GM23338 (cell line): Measurements from ENCODE around the gene MYO18B. TPM values are rescaled to one million over a fixed set of nuclear protein-coding genes. Genes with fewer than 3 reads are reported as not detected.

Experiments
- ATAC-seq: fragments of 200-7000 bp; cut with Tn5 transposase; 3 replicates; pipeline ENCODE4 v1.9.1; 2020
- DNase-seq: peaks from one replicate; pipeline ENCODE4 v3.0.0-alpha.2; 2015; ENCODE audit warnings: low spot score
- H2AFZ ChIP-seq: fragments of 200-600 bp; sonication (generic); 2 replicates; pipeline ENCODE4 v1.8.0; 2016; ENCODE audit warnings: antibody characterized with exemption, mild to moderate bottlenecking, moderate library complexity
- H3F3A ChIP-seq: fragments of 200-600 bp; sonication (generic); replicated peaks from 2 replicates; pipeline ENCODE4 v1.8.0; 2017; ENCODE audit warnings: antibody characterized with exemption, mixed run types, low read depth
- H3K27ac ChIP-seq: fragments of 200-600 bp; sonication (generic); 2 replicates; pipeline ENCODE4 v1.6.1; 2016; ENCODE audit warnings: low read depth
- H3K27me3 ChIP-seq: fragments of 200-600 bp; sonication (generic); 2 replicates; pipeline ENCODE4 v1.8.0; 2016; ENCODE audit warnings: mild to moderate bottlenecking, mixed run types, moderate library complexity; ENCODE audit not compliant: insufficient read depth
- H3K36me3 ChIP-seq: fragments of 200-600 bp; sonication (generic); 2 replicates; pipeline ENCODE4 v1.8.0; 2016; ENCODE audit warnings: mild to moderate bottlenecking; ENCODE audit not compliant: insufficient read depth
- H3K4me1 ChIP-seq: fragments of 200-600 bp; sonication (generic); 2 replicates; pipeline ENCODE4 v1.8.0; 2016; ENCODE audit warnings: mild to moderate bottlenecking, moderate library complexity; ENCODE audit not compliant: insufficient read depth
- H3K4me2 ChIP-seq: fragments of 200-600 bp; sonication (generic); 2 replicates; pipeline ENCODE4 v1.7.1; 2017; ENCODE audit warnings: mixed run types
- H3K4me3 ChIP-seq: fragments of 200-600 bp; sonication (generic); 2 replicates; pipeline ENCODE4 v1.6.1; 2016; ENCODE audit warnings: mixed run types
- H3K79me2 ChIP-seq: fragments of 200-600 bp; sonication (generic); replicated peaks from 2 replicates; pipeline ENCODE4 v1.8.0; 2017; ENCODE audit warnings: mild to moderate bottlenecking; ENCODE audit not compliant: insufficient read depth
- H3K9me2 ChIP-seq: fragments of 200-600 bp; sonication (generic); 2 replicates; pipeline ENCODE4 v1.8.0; 2017; ENCODE audit not compliant: insufficient read depth
- H4K20me1 ChIP-seq: fragments of 200-600 bp; sonication (generic); replicated peaks from 2 replicates; pipeline ENCODE4 v1.8.0; 2017; ENCODE audit warnings: mild to moderate bottlenecking; ENCODE audit not compliant: insufficient read depth
- H3K27ac Mint-ChIP-seq: 2 replicates; pipeline ENCODE4 v1.8.0; 2020; ENCODE audit warnings: inconsistent platforms, mild to moderate bottlenecking, moderate library complexity, mixed read lengths
- H3K27me3 Mint-ChIP-seq: 3 replicates; pipeline ENCODE4 v1.8.0; 2022; ENCODE audit warnings: low read depth, mild to moderate bottlenecking, moderate library complexity, mixed read lengths, inconsistent platforms; ENCODE audit not compliant: insufficient read depth, poor library complexity
- H3K36me3 Mint-ChIP-seq: 3 replicates; pipeline ENCODE4 v1.8.0; 2021; ENCODE audit warnings: low read depth, mild to moderate bottlenecking, inconsistent platforms, moderate library complexity, mixed read lengths
- H3K4me1 Mint-ChIP-seq: 3 replicates; pipeline ENCODE4 v1.8.0; 2020; ENCODE audit warnings: mild to moderate bottlenecking, inconsistent platforms, mixed read lengths
- H3K4me3 Mint-ChIP-seq: 3 replicates; pipeline ENCODE4 v1.8.0; 2021; ENCODE audit warnings: moderate library complexity, mild to moderate bottlenecking, inconsistent platforms, mixed read lengths
- H3K9me3 Mint-ChIP-seq: 3 replicates; pipeline ENCODE4 v1.8.0; 2020; ENCODE audit warnings: moderate library complexity, mild to moderate bottlenecking, inconsistent platforms, mixed read lengths
- polyA plus RNA-seq: library from polyadenylated mRNA; unstranded; fragments of >200 nt; fragmentation: Nextera tagmentation; extraction: Ambion mirVana; gene quantifications from 2 replicates; pipeline ENCODE4 v1.2.1, GENCODE V29; 2016
- total RNA-seq: library from RNA; depleted of rRNA; stranded (reverse); fragments of >200 nt; shearing (Covaris generic); gene quantifications from 2 replicates; pipeline ENCODE4 v1.2.3, GENCODE V29; 2014
- TF ChIP-seq, protein P1 (sequence below): fragments of 250-450 bp; sonication (Bioruptor Pico); IDR thresholded peaks from 2 replicates; pipeline ENCODE4 v1.5.0; 2020; ENCODE audit warnings: mild to moderate bottlenecking, moderate library complexity
- TF ChIP-seq, protein P2 (sequence below): IDR thresholded peaks from 2 replicates; pipeline ENCODE4 v1.6.1; 2016; ENCODE audit warnings: antibody characterized with exemption

Gene MYO18B
- total and polyA plus RNA-seq, 2 experiments from 2014 or later, result 0.36 to 0.45 TPM

DNA sequence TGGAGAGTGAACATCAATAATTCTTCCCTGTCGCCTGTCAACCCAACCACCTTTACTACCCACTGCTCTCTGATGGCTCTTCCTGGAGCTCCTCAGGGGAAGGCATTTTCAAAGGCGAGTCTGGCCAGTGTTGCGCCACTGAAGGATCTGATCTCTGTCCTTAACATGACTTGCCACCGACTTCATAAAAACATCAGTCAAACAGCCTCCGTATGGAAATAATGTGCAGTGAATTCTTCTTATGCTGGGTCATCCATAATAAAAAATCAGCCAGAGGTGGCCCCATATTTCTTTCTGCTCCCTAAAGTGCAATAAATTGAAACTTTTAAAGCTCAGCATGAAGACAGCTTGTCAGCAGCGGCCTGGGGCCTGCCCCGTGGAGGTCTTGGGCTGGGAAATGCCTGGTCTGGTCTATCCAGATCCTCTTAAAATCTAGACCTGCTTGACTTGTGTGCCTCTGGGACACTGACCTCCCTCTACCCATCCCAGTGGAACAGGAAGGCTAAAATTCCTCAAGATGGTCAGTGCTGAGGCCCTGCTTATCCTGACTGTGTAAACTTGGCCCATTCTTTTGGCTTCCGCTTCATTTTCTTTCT is 199.5 kb downstream of the MYO18B start:
- Mint-ChIP-seq H3K9me3 (0 out of 3 replicates have a peak, but pooled peaks cover 4% of the 10 kb centered on the region), H3K4me1 (peaks cover 42% of the 10 kb centered on the region), H3K4me3 (no peak overlapping the region), H3K27ac (no peak overlapping the region; the same call in 1 of the 2 replicates), H3K27me3 (peaks cover 12% of the 10 kb centered on the region), H3K36me3 (peaks cover 4% of the 10 kb centered on the region; the same call in 1 of the 3 replicates)
- no peaks in the 10 kb centered on the region for H3F3A ChIP-seq
- H3K4me1 ChIP-seq, result peaks cover 18% of the 10 kb centered on the region
- no peaks in the 10 kb centered on the region for H4K20me1 ChIP-seq
- no peaks in the 10 kb centered on the region; the same call in 1 of the 2 replicates for H3K36me3 ChIP-seq
- no peak overlapping the region for H2AFZ ChIP-seq
- H3K4me3 ChIP-seq, result no peak overlapping the region
- no peak overlapping the region for H3K4me2 ChIP-seq
- TF ChIP-seq, protein P1, sequence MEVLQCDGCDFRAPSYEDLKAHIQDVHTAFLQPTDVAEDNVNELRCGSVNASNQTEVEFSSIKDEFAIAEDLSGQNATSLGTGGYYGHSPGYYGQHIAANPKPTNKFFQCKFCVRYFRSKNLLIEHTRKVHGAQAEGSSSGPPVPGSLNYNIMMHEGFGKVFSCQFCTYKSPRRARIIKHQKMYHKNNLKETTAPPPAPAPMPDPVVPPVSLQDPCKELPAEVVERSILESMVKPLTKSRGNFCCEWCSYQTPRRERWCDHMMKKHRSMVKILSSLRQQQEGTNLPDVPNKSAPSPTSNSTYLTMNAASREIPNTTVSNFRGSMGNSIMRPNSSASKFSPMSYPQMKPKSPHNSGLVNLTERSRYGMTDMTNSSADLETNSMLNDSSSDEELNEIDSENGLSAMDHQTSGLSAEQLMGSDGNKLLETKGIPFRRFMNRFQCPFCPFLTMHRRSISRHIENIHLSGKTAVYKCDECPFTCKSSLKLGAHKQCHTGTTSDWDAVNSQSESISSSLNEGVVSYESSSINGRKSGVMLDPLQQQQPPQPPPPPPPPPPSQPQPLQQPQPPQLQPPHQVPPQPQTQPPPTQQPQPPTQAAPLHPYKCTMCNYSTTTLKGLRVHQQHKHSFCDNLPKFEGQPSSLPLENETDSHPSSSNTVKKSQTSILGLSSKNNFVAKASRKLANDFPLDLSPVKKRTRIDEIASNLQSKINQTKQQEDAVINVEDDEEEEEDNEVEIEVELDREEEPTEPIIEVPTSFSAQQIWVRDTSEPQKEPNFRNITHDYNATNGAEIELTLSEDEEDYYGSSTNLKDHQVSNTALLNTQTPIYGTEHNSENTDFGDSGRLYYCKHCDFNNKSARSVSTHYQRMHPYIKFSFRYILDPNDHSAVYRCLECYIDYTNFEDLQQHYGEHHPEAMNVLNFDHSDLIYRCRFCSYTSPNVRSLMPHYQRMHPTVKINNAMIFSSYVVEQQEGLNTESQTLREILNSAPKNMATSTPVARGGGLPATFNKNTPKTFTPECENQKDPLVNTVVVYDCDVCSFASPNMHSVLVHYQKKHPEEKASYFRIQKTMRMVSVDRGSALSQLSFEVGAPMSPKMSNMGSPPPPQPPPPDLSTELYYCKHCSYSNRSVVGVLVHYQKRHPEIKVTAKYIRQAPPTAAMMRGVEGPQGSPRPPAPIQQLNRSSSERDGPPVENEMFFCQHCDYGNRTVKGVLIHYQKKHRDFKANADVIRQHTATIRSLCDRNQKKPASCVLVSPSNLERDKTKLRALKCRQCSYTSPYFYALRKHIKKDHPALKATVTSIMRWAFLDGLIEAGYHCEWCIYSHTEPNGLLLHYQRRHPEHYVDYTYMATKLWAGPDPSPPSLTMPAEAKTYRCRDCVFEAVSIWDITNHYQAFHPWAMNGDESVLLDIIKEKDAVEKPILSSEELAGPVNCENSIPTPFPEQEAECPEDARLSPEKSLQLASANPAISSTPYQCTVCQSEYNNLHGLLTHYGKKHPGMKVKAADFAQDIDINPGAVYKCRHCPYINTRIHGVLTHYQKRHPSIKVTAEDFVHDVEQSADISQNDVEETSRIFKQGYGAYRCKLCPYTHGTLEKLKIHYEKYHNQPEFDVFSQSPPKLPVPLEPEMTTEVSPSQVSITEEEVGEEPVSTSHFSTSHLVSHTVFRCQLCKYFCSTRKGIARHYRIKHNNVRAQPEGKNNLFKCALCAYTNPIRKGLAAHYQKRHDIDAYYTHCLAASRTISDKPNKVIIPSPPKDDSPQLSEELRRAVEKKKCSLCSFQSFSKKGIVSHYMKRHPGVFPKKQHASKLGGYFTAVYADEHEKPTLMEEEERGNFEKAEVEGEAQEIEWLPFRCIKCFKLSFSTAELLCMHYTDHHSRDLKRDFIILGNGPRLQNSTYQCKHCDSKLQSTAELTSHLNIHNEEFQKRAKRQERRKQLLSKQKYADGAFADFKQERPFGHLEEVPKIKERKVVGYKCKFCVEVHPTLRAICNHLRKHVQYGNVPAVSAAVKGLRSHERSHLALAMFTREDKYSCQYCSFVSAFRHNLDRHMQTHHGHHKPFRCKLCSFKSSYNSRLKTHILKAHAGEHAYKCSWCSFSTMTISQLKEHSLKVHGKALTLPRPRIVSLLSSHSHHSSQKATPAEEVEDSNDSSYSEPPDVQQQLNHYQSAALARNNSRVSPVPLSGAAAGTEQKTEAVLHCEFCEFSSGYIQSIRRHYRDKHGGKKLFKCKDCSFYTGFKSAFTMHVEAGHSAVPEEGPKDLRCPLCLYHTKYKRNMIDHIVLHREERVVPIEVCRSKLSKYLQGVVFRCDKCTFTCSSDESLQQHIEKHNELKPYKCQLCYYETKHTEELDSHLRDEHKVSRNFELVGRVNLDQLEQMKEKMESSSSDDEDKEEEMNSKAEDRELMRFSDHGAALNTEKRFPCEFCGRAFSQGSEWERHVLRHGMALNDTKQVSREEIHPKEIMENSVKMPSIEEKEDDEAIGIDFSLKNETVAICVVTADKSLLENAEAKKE, result no peak
- TF ChIP-seq, protein P2, sequence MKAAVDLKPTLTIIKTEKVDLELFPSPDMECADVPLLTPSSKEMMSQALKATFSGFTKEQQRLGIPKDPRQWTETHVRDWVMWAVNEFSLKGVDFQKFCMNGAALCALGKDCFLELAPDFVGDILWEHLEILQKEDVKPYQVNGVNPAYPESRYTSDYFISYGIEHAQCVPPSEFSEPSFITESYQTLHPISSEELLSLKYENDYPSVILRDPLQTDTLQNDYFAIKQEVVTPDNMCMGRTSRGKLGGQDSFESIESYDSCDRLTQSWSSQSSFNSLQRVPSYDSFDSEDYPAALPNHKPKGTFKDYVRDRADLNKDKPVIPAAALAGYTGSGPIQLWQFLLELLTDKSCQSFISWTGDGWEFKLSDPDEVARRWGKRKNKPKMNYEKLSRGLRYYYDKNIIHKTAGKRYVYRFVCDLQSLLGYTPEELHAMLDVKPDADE, result no peak
- peaks cover 5% of the 10 kb centered on the region; the same call in 1 of the 2 replicates for H3K9me2 ChIP-seq
- H3K79me2 ChIP-seq, result no peaks in the 10 kb centered on the region
- DNase-seq (no peak), ATAC-seq (no peak)
- H3K27ac ChIP-seq, result no peak overlapping the region
- H3K27me3 ChIP-seq, result no peaks in the 10 kb centered on the region
